Measurements from ENCODE around the gene HTR3C. TPM values are rescaled to one million over a fixed set of nuclear protein-coding genes. Genes with fewer than 3 reads are reported as not detected.
"Not testable (repeated sequence)": the region's sequence is repeated elsewhere in the genome, so short reads cannot be mapped to it uniquely, and the experiment has no call there.

HTR3C gene
- not detected in 2 replicates for polyA plus RNA-seq (2011; rRNA removed)
- not detected in 2 replicates for polyA minus RNA-seq (2011; rRNA and poly(A)+ RNA removed)

DNA sequence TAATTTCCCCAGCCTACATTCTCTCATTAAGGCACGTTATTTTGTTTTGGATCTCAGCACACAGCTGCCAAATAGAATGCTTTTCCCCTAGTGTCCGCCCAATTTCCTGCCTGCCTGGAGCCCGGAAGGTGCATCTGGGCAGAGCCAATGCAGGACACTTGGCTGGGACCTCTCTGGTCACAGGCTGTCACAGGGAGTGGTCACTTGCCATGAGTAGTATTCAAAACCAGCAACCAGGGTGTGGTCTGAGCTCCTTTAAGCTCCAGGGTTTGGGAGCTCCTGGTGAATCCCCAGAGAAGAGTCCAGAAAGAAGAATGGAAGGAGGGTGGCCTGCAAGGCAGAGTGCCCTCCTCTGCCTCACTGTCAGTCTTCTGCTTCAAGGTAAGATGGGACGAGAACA, at the start of gene HTR3C:
HTR3C (plus strand) TSS at position 281 of the 400 bp plus-strand sequence; CDS start at position 315, 34 bp downstream.
- ChIA-PET POLR2A (no interaction called here), CTCF (no interaction called here)
- no peak for DNase-seq (ENCODE audit: low read depth)
- Histone ChIP-seq H3K4me3 (ENCODE audit: low read depth, low read length) (no peak within 1 kb of the TSS), H3K27me3 (ENCODE audit: control insufficient read depth, insufficient read depth, low read length) (peaks cover 8% of the 10 kb centered on the region), H3K36me3 (ENCODE audit: control insufficient read depth, insufficient read depth, low read length) (no peaks in the 10 kb centered on the region)
- TF ChIP-seq CTCF (IDR thresholded peaks at IDR 0.05; ENCODE audit: insufficient read depth, low read depth, low read length) = no peak

GRCh38 chr3:184003187-184003967, 49.5 kb upstream of the HTR3C start:
- CTCF ChIA-PET = interaction anchor here (1.2 to 1.7 kb wide), 2 partner anchors 13 to 15 kb away, joined by 4 to 8 read pairs; partner anchors contain the start of gene ABCC5
- Histone ChIP-seq H3K36me3 (ENCODE audit: control insufficient read depth, insufficient read depth, low read length) (no peaks in the 10 kb centered on the region), H3K27me3 (ENCODE audit: control insufficient read depth, insufficient read depth, low read length) (no peaks in the 10 kb centered on the region), H3K4me3 (ENCODE audit: low read depth, low read length) (no peak overlapping the region)
- DNase-seq (ENCODE audit: low read depth) = peak; percentile 37
- TF ChIP-seq CTCF (IDR thresholded peaks at IDR 0.05; ENCODE audit: insufficient read depth, low read depth, low read length) = no peak
- POLR2A ChIA-PET = interaction anchor here (0.6 kb wide), 1 partner anchor 9 kb away, joined by 5 read pairs; no protein-coding TSS in a partner anchor

GRCh38 chr3:184004476-184004875, 48.4 kb upstream of the HTR3C start:
- CTCF ChIA-PET = interaction anchor here (1.7 kb wide), 1 partner anchor 14 kb away, joined by 4 read pairs; the partner anchor contains the start of gene ABCC5
- 0 out of 2 replicates have a peak, but pooled peaks cover 1% of the 10 kb centered on the region for H3K36me3 ChIP-seq (ENCODE audit: control insufficient read depth, insufficient read depth, low read length)
- no peak overlapping the region for H3K4me3 ChIP-seq (ENCODE audit: low read depth, low read length)
- no peak for DNase-seq (ENCODE audit: low read depth)
- no peaks in the 10 kb centered on the region for H3K27me3 ChIP-seq (ENCODE audit: control insufficient read depth, insufficient read depth, low read length)
- POLR2A ChIA-PET = no interaction called here
- no peak for TF ChIP-seq CTCF (IDR thresholded peaks at IDR 0.05; ENCODE audit: insufficient read depth, low read depth, low read length)

DNA sequence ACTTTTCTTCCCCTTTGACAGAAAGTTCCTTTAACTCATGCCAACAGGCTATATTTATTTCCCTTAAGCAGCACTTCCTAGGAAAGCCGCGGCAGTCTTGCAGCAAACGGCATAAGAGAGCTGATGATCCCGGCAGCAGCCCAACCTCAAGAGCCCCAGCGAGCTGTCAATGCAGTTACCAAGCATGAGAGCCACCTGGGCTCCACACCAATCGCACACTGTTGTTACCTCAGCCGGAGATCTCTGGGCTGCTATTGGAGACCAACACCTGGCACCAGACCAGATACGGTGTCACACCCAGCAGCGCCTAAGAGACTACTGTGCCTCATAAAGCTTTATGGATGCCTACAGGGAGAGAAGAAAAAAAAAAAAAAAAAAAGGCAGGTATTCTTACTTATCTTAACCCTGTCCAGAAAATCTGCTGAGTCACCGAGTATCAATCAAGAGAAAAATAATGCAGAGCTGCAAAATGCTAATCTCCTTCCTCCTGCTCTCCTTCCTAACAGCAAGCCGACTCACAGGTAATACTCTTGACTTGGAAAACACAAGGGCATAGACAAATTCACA, 46.8 kb upstream of the HTR3C start:
- POLR2A ChIA-PET = no interaction called here
- CTCF ChIA-PET = interaction anchor here (0.5 to 2.6 kb wide), 5 partner anchors 11 to 221 kb away, joined by 3 to 11 read pairs (median 3); partner anchors contain the start of gene ABCC5
- Histone ChIP-seq H3K4me3 (ENCODE audit: low read depth, low read length) (no peak overlapping the region), H3K36me3 (ENCODE audit: control insufficient read depth, insufficient read depth, low read length) (0 out of 2 replicates have a peak, but pooled peaks cover 1% of the 10 kb centered on the region), H3K27me3 (ENCODE audit: control insufficient read depth, insufficient read depth, low read length) (no peaks in the 10 kb centered on the region)
- no peak for DNase-seq (ENCODE audit: low read depth)
- no peak for TF ChIP-seq CTCF (IDR thresholded peaks at IDR 0.05; ENCODE audit: insufficient read depth, low read depth, low read length)

DNA sequence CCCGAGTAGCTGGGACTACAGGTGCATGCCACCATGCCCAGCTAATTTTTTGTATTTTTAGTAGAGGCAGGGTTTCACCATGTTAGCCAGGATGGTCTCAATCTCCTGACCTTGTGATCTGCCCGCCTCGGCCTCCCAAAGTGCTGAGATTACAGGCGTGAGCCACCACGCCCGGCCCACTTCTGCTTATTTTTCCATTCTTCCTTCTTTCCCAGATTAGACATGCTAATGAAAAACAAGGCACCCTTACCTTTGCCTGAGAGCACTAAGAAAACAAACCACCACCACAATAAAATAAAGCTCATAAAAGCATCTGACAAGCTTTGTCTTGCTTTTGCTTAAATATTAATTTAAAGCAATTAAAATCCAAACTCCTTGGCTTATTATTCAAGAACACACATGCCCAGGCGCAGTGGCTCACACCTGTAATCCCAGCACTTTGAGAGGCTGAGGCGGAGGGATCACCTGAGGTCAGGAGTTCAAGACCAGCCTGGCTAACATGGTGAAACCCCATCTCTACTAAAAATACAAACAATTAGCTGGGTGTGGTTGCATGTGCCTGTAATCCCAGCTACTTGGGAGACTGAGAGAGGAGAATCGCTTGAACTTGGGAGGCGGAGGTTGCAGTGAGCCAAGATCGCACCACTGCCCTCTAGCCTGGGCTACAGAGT, 45.6 kb upstream of the HTR3C start:
- DNase-seq (ENCODE audit: low read depth); H3K4me3 ChIP-seq (ENCODE audit: low read depth, low read length); H3K27me3 ChIP-seq (ENCODE audit: control insufficient read depth, insufficient read depth, low read length); POLR2A ChIA-PET; H3K36me3 ChIP-seq (ENCODE audit: control insufficient read depth, insufficient read depth, low read length): not testable (repeated sequence)
- CTCF ChIA-PET = interaction anchor here (2.4 to 2.6 kb wide), 2 partner anchors 9 to 11 kb away, joined by 8 to 11 read pairs; partner anchors contain the start of gene ABCC5
